Calu3 (cell line): ENCODE results near the gene INKA2. TPM values are rescaled to one million over a fixed set of nuclear protein-coding genes. Genes with fewer than 3 reads are reported as not detected.

Experiments
- BruUV-seq: library from RNA; stranded (reverse); fragments of 400-500 nt; replicated peaks from 2 replicates; lab custom pipeline; 2021; lab: Mats Ljungman, UMichigan
- CTCF ChIA-PET: fragments of 300-600 bp; sonication (Branson Sonifier 250); formaldehyde crosslinking; loops from one replicate; lab custom pipeline; 2022; ENCODE audit warnings: antibody characterized with exemption; lab: Charles Lee
- DNase-seq: peaks from one replicate; pipeline ENCODE4 v3.0.0; 2022
- H3K27ac Mint-ChIP-seq: one replicate; pipeline ENCODE4 v1.8.0; 2022; ENCODE audit warnings: mixed read lengths; ENCODE audit not compliant: unreplicated experiment
- H3K27me3 Mint-ChIP-seq: one replicate; pipeline ENCODE4 v1.8.0; 2022; ENCODE audit warnings: mixed read lengths; ENCODE audit not compliant: unreplicated experiment
- H3K36me3 Mint-ChIP-seq: one replicate; pipeline ENCODE4 v1.8.0; 2022; ENCODE audit warnings: mild to moderate bottlenecking, moderate library complexity, mixed read lengths; ENCODE audit not compliant: insufficient read depth, unreplicated experiment
- H3K4me1 Mint-ChIP-seq: one replicate; pipeline ENCODE4 v1.8.0; 2022; ENCODE audit warnings: mild to moderate bottlenecking, low read depth, mixed read lengths; ENCODE audit not compliant: unreplicated experiment
- H3K4me3 Mint-ChIP-seq: one replicate; pipeline ENCODE4 v1.8.0; 2022; ENCODE audit warnings: mild to moderate bottlenecking, low read depth, moderate library complexity, mixed read lengths; ENCODE audit not compliant: unreplicated experiment
- H3K9me3 Mint-ChIP-seq: one replicate; pipeline ENCODE4 v1.8.0; 2022; ENCODE audit warnings: low read depth, mixed read lengths; ENCODE audit not compliant: unreplicated experiment
- intact Hi-C: fragments of 100-400 bp; cut with micrococcal nuclease; formaldehyde crosslinking; loops from one replicate; pipeline ENCODE4 v1.10.0; 2022; ENCODE audit not compliant: unreplicated experiment
- total RNA-seq: library from RNA; stranded (reverse); gene quantifications from 2 replicates; pipeline ENCODE4 v1.2.3, GENCODE V29; 2022
- TF ChIP-seq, protein P1 (sequence below): fragments of 200-600 bp; IDR thresholded peaks from one replicate; pipeline ENCODE4 v1.8.0; 2022; ENCODE audit warnings: antibody characterized with exemption; ENCODE audit not compliant: unreplicated experiment

INKA2 gene
- total RNA-seq, 1 experiment from 2014 or later, result not detected

DNA sequence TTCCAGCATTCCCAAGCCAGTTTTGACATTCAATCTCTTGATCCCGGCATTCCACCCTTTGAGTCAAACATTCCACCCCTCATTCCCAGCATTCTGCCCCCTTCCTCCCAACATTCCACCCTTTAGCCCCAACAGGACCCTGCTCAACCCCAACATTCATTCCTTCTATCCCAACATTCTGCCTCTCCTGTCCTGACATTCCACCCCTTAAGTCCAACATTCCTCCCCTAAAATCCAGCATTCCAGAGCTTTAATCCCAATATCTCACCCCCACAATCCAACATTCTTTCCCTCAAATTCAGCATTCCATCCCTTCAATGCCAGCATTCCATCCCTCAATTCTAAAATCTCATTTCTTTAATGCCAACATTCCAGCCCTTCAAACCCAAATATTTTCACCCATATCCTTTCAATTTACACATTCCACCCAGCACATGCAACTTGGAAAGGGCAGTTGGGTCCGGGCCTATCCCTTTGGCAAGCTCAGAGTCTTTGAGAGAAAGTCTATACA, 39.4 kb upstream of the INKA2 start:
- Mint-ChIP-seq H3K9me3 (no peaks in the 10 kb centered on the region), H3K4me1 (no peaks in the 10 kb centered on the region), H3K27me3 (peaks cover 42% of the 10 kb centered on the region), H3K4me3 (no peak overlapping the region), H3K27ac (no peak overlapping the region), H3K36me3 (no peaks in the 10 kb centered on the region)
- no TSS peak for BruUV-seq
- intact Hi-C loops, result no loop called here
- CTCF ChIA-PET, result no interaction called here
- no peak for DNase-seq
- TF ChIP-seq, protein P1, sequence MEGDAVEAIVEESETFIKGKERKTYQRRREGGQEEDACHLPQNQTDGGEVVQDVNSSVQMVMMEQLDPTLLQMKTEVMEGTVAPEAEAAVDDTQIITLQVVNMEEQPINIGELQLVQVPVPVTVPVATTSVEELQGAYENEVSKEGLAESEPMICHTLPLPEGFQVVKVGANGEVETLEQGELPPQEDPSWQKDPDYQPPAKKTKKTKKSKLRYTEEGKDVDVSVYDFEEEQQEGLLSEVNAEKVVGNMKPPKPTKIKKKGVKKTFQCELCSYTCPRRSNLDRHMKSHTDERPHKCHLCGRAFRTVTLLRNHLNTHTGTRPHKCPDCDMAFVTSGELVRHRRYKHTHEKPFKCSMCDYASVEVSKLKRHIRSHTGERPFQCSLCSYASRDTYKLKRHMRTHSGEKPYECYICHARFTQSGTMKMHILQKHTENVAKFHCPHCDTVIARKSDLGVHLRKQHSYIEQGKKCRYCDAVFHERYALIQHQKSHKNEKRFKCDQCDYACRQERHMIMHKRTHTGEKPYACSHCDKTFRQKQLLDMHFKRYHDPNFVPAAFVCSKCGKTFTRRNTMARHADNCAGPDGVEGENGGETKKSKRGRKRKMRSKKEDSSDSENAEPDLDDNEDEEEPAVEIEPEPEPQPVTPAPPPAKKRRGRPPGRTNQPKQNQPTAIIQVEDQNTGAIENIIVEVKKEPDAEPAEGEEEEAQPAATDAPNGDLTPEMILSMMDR, result no peak

- DNase-seq, result no peak
- intact Hi-C loops, result no loop called here
- TF ChIP-seq, protein P1, result no peak
- no peaks in the 10 kb centered on the region for H3K9me3 Mint-ChIP-seq
- peaks cover 39% of the 10 kb centered on the region for H3K27me3 Mint-ChIP-seq
- no TSS peak for BruUV-seq
- no peak overlapping the region for H3K27ac Mint-ChIP-seq
- no peaks in the 10 kb centered on the region for H3K36me3 Mint-ChIP-seq
- no peak overlapping the region for H3K4me3 Mint-ChIP-seq
- no peaks in the 10 kb centered on the region for H3K4me1 Mint-ChIP-seq
- CTCF ChIA-PET, result no interaction called here
Measured at GRCh38 chr1:111778066-111778465, 38.9 kb upstream of the INKA2 start.

DNA sequence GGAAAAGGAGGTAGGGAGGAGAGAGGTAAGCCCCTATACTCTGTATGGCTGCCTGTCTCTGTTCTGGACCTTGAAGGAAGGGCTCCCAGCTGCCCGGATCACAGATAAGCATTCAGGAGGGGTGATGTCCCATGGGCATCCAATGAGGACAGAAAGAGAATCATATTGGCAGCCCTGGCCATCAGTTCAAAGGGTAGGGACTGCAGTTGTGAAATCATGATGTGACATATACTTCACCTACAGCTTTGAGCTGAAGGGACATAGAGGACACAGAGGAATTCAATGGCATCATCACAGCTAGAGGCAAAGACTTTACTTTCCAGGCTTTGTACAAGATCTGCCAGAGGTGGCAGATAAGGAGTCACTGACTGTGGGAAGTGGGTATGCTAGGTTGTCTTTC, 38.1 kb upstream of the INKA2 start:
- Mint-ChIP-seq H3K27me3 (peaks cover 33% of the 10 kb centered on the region), H3K9me3 (no peaks in the 10 kb centered on the region), H3K4me1 (no peaks in the 10 kb centered on the region), H3K4me3 (no peak overlapping the region), H3K27ac (no peak overlapping the region), H3K36me3 (no peaks in the 10 kb centered on the region)
- intact Hi-C loops, result no loop called here
- CTCF ChIA-PET, result no interaction called here
- BruUV-seq, result no TSS peak
- DNase-seq, result no peak
- TF ChIP-seq, protein P1, result no peak

DNA sequence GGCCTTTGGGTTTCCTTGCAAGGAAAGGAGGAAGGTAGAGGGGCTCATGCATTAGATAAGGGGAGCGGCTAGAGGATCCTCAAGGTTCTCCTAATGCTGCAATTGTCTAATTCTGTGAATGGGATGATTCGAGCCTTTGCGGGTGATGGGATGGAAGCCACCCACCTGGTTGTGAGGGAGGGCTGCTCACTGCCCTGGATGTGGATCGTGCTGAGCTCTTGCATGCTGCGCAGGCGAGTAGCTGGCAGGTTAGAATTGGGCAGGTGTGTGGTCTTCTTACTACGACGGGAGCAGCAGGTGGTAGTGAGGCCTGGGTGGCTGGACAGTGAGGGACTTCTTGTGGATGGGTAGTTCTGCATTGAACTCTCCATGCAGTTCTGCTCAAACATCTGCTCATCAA, 37.7 kb upstream of the INKA2 start:
- H3K36me3 Mint-ChIP-seq, result no peaks in the 10 kb centered on the region
- H3K9me3 Mint-ChIP-seq, result no peaks in the 10 kb centered on the region
- TF ChIP-seq, protein P1, result no peak
- intact Hi-C loops, result no loop called here
- no TSS peak for BruUV-seq
- no peak overlapping the region for H3K4me3 Mint-ChIP-seq
- no peaks in the 10 kb centered on the region for H3K4me1 Mint-ChIP-seq
- DNase-seq, result no peak
- no peak overlapping the region for H3K27ac Mint-ChIP-seq
- peaks cover 33% of the 10 kb centered on the region for H3K27me3 Mint-ChIP-seq
- CTCF ChIA-PET, result no interaction called here
